Upper lobe of right lung (tissue), 1 donor: ENCODE results near the gene ARCN1. TPM values are rescaled to one million over a fixed set of nuclear protein-coding genes. Genes with fewer than 3 reads are reported as not detected.
A peak's percentile ranks its signal among the peaks of the same experiment; 100 is the strongest.
"Not testable (repeated sequence)": the region's sequence is repeated elsewhere in the genome, so short reads cannot be mapped to it uniquely, and the experiment has no call there.

ENCODE experiments used
- ATAC-seq: fragments of 200-7000 bp; cut with Tn5 transposase; one replicate; pipeline ENCODE4 v1.9.1; 2020; ENCODE audit warnings: mild to moderate bottlenecking, moderate library complexity
- DNase-seq: peaks from one replicate; pipeline ENCODE4 v3.0.0-alpha.2; 2020
- H3K27ac ChIP-seq: fragments of 200-600 bp; one replicate; pipeline ENCODE4 v1.8.0; 2022
- H3K27me3 ChIP-seq: fragments of 200-600 bp; one replicate; pipeline ENCODE4 v1.8.0; 2022; ENCODE audit warnings: mild to moderate bottlenecking
- H3K36me3 ChIP-seq: fragments of 200-600 bp; one replicate; pipeline ENCODE4 v1.8.0; 2022
- H3K4me1 ChIP-seq: fragments of 200-600 bp; one replicate; pipeline ENCODE4 v1.8.0; 2022
- H3K4me3 ChIP-seq: fragments of 200-600 bp; one replicate; pipeline ENCODE4 v1.8.0; 2022; ENCODE audit warnings: mild to moderate bottlenecking
- H3K9me3 ChIP-seq: fragments of 200-600 bp; one replicate; pipeline ENCODE4 v1.8.0; 2022
- CTCF ChIP-seq: fragments of 200-600 bp; IDR thresholded peaks from one replicate; pipeline ENCODE4 v1.8.0; 2022; ENCODE audit warnings: antibody characterized with exemption
- intact Hi-C: fragments of 100-400 bp; cut with DNase I; formaldehyde crosslinking; loops from one replicate; pipeline ENCODE4 v1.11.0; 2022
- total RNA-seq: library from RNA; stranded (reverse); fragmentation: NEBNext Ultra II Directional; extraction: Animal tissue kit (Norgen Biotek cat#: 25700); gene quantifications from one replicate; pipeline ENCODE4 v1.2.1, GENCODE V29; 2021
- donor health status: DM: no; HTN: yes; CAD: no; lungs with severe emphysema.

ARCN1 gene
- total RNA-seq, 1 donor from 2014 or later, result 120 TPM

GRCh38 chr11:118594984-118595383, 22.8 kb downstream of the ARCN1 start:
- H3K27me3 ChIP-seq, ATAC-seq, intact Hi-C loops, H3K4me1 ChIP-seq, H3K27ac ChIP-seq, H3K9me3 ChIP-seq, DNase-seq, H3K4me3 ChIP-seq: not testable (repeated sequence)
- peak; percentile 46 for TF ChIP-seq CTCF
- peaks cover 99% of the 10 kb centered on the region for H3K36me3 ChIP-seq

- TF ChIP-seq CTCF, result no peak
- Histone ChIP-seq H3K27ac (no peak overlapping the region), H3K9me3 (no peaks in the 10 kb centered on the region), H3K36me3 (peaks cover 99% of the 10 kb centered on the region), H3K4me3 (no peak overlapping the region), H3K4me1 (peaks cover 6% of the 10 kb centered on the region), H3K27me3 (no peaks in the 10 kb centered on the region)
- intact Hi-C loops, result no loop called here
- DNase-seq (no peak), ATAC-seq (no peak)
Measured at GRCh38 chr11:118596224-118597146, 24.3 kb downstream of the ARCN1 start.

GRCh38 chr11:118597556-118597955, 25.3 kb downstream of the ARCN1 start:
- H3K4me3 ChIP-seq, result no peak overlapping the region
- no peak for ATAC-seq
- no peak for TF ChIP-seq CTCF

GRCh38 chr11:118602331-118602730, 30.1 kb downstream of the ARCN1 start:
- Histone ChIP-seq H3K9me3 (no peaks in the 10 kb centered on the region), H3K4me3 (no peak overlapping the region), H3K36me3 (peaks cover 58% of the 10 kb centered on the region), H3K27ac (no peak overlapping the region), H3K4me1 (peaks cover 19% of the 10 kb centered on the region), H3K27me3 (no peaks in the 10 kb centered on the region)
- TF ChIP-seq CTCF, result no peak
- intact Hi-C loops, result loop anchor here (10.0 kb wide), 1 partner anchor 52 kb away; no protein-coding TSS in a partner anchor
- ATAC-seq, result no peak
- no peak for DNase-seq

More at GRCh38 chr11:118597556-118597955, 25.3 kb downstream of the ARCN1 start:
- Histone ChIP-seq H3K27ac (no peak overlapping the region), H3K27me3 (no peaks in the 10 kb centered on the region), H3K9me3 (no peaks in the 10 kb centered on the region), H3K4me1 (peaks cover 6% of the 10 kb centered on the region), H3K36me3 (peaks cover 99% of the 10 kb centered on the region)
- no peak for DNase-seq
- intact Hi-C loops, result no loop called here

GRCh38 chr11:118603709-118604108, 31.5 kb downstream of the ARCN1 start:
- H3K4me3 ChIP-seq, H3K27me3 ChIP-seq, H3K9me3 ChIP-seq, ATAC-seq, DNase-seq, H3K27ac ChIP-seq: not testable (repeated sequence)
- H3K36me3 ChIP-seq, result peaks cover 45% of the 10 kb centered on the region
- peaks cover 19% of the 10 kb centered on the region for H3K4me1 ChIP-seq
- intact Hi-C loops, result loop anchor here (10.0 kb wide), 1 partner anchor 51 kb away; no protein-coding TSS in a partner anchor

GRCh38 chr11:118604566-118604965, 32.4 kb downstream of the ARCN1 start:
- TF ChIP-seq CTCF, result no peak
- H3K9me3 ChIP-seq, result no peaks in the 10 kb centered on the region
- peaks cover 19% of the 10 kb centered on the region for H3K4me1 ChIP-seq
- intact Hi-C loops, result loop anchor here (10.0 kb wide), 1 partner anchor 50 kb away; no protein-coding TSS in a partner anchor
- H3K27ac ChIP-seq, result peak overlapping the region; percentile 56
- no peak overlapping the region for H3K4me3 ChIP-seq
- DNase-seq (no peak), ATAC-seq (no peak)
- peaks cover 36% of the 10 kb centered on the region for H3K36me3 ChIP-seq
- no peaks in the 10 kb centered on the region for H3K27me3 ChIP-seq
